HepG2 (cell line): ENCODE results near the gene MPV17L. TPM values are rescaled to one million over a fixed set of nuclear protein-coding genes. Genes with fewer than 3 reads are reported as not detected.

ENCODE experiments used
- CBX1 ChIP-seq: IDR thresholded peaks from one replicate; pipeline ENCODE4 v1.6.1; 2016; ENCODE audit warnings: antibody characterized with exemption, low read depth
- CHD4 ChIP-seq: fragments of 200-600 bp; sonication (generic); IDR thresholded peaks from 2 replicates; pipeline ENCODE4 v1.7.0; 2017; ENCODE audit warnings: mild to moderate bottlenecking, low read length, borderline replicate concordance
- FOXA3 ChIP-seq: IDR thresholded peaks from 2 replicates; pipeline ENCODE4 v1.6.1; 2016; ENCODE audit warnings: missing genetic modification reagents, missing compliant biosample characterization
- KAT7 ChIP-seq: IDR thresholded peaks from 2 replicates; pipeline ENCODE4 v1.6.1; 2018; ENCODE audit warnings: borderline replicate concordance, missing compliant biosample characterization
- KAT8 ChIP-seq: IDR thresholded peaks from 2 replicates; pipeline ENCODE4 v1.6.1; 2016; ENCODE audit warnings: missing genetic modification reagents, missing compliant biosample characterization
- MED1 ChIP-seq: sonication (generic); formaldehyde crosslinking; IDR thresholded peaks from 2 replicates; pipeline ENCODE4 v1.4.0; 2020; ENCODE audit warnings: missing genetic modification reagents
- MEF2D ChIP-seq: sonication (generic); formaldehyde crosslinking; IDR thresholded peaks from 2 replicates; pipeline ENCODE4 v1.5.1; 2020; ENCODE audit warnings: mild to moderate bottlenecking, missing genetic modification reagents
- NFYB ChIP-seq: sonication (generic); formaldehyde crosslinking; IDR thresholded peaks from 2 replicates; pipeline ENCODE4 v1.4.0; 2020; ENCODE audit warnings: missing genetic modification reagents
- NR1H2 ChIP-seq: sonication (generic); formaldehyde crosslinking; IDR thresholded peaks from 2 replicates; pipeline ENCODE4 v1.8.1; 2022; ENCODE audit warnings: low read depth, missing genetic modification reagents, borderline replicate concordance
- NR2F1 ChIP-seq, 2 experiments: fragments of 450-650 bp in 1 of 2; formaldehyde crosslinking in 1 of 2; IDR thresholded peaks; 2 replicates each; pipeline versions ENCODE4 v1.5.0 to v1.6.1; 2016 to 2020; ENCODE audit warnings: mild to moderate bottlenecking in 1 of 2, missing compliant biosample characterization in 1 of 2, missing genetic modification reagents in 1 of 2, moderate library complexity in 1 of 2
- TMF1 ChIP-seq: sonication (generic); formaldehyde crosslinking; IDR thresholded peaks from 2 replicates; pipeline ENCODE4 v1.8.1; 2022; ENCODE audit warnings: low read depth, missing genetic modification reagents
- ZNF547 ChIP-seq: sonication (generic); formaldehyde crosslinking; IDR thresholded peaks from 2 replicates; pipeline ENCODE4 v1.5.1; 2020; ENCODE audit warnings: mild to moderate bottlenecking, missing genetic modification reagents
- ZNF564 ChIP-seq: sonication (generic); formaldehyde crosslinking; IDR thresholded peaks from 2 replicates; pipeline ENCODE4 v1.8.1; 2023; ENCODE audit warnings: mild to moderate bottlenecking, missing genetic modification reagents
- ZNF572 ChIP-seq: sonication (generic); formaldehyde crosslinking; IDR thresholded peaks from 2 replicates; pipeline ENCODE4 v1.5.1; 2020; ENCODE audit warnings: mild to moderate bottlenecking, missing genetic modification reagents
- ZNF580 ChIP-seq: IDR thresholded peaks from 2 replicates; pipeline ENCODE4 v1.6.1; 2016; ENCODE audit warnings: low read depth, borderline replicate concordance
- polyA plus RNA-seq, 8 experiments: library from polyadenylated mRNA; depleted of rRNA in 3 of 8; stranded (reverse) in 7 of 8; unstranded in 1 of 8; fragments of >200 nt; fragmentation: Illumina TruSeq in 4 of 8; extraction: Trizol in 4 of 8; gene quantifications; 2 replicates each; pipeline versions ENCODE4 v1.2.1 to v1.2.3, GENCODE V29; 2011 to 2016; ENCODE audit warnings: low read depth in 4 of 8, missing spikeins in 1 of 8, mixed read lengths in 1 of 8; ENCODE audit not compliant: insufficient read depth in 1 of 8
- total RNA-seq, 5 experiments: library from RNA; depleted of rRNA; stranded (reverse); fragments of >200 nt; fragmentation: Illumina TruSeq; extraction: Trizol; gene quantifications; 2 replicates each; pipeline ENCODE4 v1.2.3, GENCODE V29; 2016; ENCODE audit warnings: low read depth in 1 of 5
- TF ChIP-seq, protein P1 (sequence below): sonication (generic); formaldehyde crosslinking; IDR thresholded peaks from 2 replicates; pipeline ENCODE4 v1.4.0; 2020; ENCODE audit warnings: missing genetic modification reagents
- TF ChIP-seq, protein P2 (sequence below): sonication (generic); formaldehyde crosslinking; IDR thresholded peaks from 2 replicates; pipeline ENCODE4 v1.5.1; 2020; ENCODE audit warnings: missing genetic modification reagents, mild to moderate bottlenecking, borderline replicate concordance
- TF ChIP-seq, protein P3 (sequence below): sonication (generic); formaldehyde crosslinking; IDR thresholded peaks from 2 replicates; pipeline ENCODE4 v1.5.1; 2020; ENCODE audit warnings: mild to moderate bottlenecking, missing genetic modification reagents, borderline replicate concordance

The MPV17L gene
- total and polyA plus RNA-seq, 2 of the 13 experiments (the other 11 are each of a cell fraction or from before 2014, with no cell fraction given) = 34.7 to 63.8 TPM

- TF ChIP-seq, protein P1, sequence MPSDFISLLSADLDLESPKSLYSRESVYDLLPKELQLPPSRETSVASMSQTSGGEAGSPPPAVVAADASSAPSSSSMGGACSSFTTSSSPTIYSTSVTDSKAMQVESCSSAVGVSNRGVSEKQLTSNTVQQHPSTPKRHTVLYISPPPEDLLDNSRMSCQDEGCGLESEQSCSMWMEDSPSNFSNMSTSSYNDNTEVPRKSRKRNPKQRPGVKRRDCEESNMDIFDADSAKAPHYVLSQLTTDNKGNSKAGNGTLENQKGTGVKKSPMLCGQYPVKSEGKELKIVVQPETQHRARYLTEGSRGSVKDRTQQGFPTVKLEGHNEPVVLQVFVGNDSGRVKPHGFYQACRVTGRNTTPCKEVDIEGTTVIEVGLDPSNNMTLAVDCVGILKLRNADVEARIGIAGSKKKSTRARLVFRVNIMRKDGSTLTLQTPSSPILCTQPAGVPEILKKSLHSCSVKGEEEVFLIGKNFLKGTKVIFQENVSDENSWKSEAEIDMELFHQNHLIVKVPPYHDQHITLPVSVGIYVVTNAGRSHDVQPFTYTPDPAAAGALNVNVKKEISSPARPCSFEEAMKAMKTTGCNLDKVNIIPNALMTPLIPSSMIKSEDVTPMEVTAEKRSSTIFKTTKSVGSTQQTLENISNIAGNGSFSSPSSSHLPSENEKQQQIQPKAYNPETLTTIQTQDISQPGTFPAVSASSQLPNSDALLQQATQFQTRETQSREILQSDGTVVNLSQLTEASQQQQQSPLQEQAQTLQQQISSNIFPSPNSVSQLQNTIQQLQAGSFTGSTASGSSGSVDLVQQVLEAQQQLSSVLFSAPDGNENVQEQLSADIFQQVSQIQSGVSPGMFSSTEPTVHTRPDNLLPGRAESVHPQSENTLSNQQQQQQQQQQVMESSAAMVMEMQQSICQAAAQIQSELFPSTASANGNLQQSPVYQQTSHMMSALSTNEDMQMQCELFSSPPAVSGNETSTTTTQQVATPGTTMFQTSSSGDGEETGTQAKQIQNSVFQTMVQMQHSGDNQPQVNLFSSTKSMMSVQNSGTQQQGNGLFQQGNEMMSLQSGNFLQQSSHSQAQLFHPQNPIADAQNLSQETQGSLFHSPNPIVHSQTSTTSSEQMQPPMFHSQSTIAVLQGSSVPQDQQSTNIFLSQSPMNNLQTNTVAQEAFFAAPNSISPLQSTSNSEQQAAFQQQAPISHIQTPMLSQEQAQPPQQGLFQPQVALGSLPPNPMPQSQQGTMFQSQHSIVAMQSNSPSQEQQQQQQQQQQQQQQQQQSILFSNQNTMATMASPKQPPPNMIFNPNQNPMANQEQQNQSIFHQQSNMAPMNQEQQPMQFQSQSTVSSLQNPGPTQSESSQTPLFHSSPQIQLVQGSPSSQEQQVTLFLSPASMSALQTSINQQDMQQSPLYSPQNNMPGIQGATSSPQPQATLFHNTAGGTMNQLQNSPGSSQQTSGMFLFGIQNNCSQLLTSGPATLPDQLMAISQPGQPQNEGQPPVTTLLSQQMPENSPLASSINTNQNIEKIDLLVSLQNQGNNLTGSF = no peak
- TF ChIP-seq ZNF572 (CRISPR knock-in tag) = peak; percentile 98
- 0 out of 2 replicates have a peak, but pooled peaks have one; percentile 36 for TF ChIP-seq TMF1 (CRISPR knock-in tag)
- TF ChIP-seq ZNF564 (CRISPR knock-in tag) = 0 out of 2 replicates have a peak, but pooled peaks have one; percentile 22
- TF ChIP-seq, protein P2, sequence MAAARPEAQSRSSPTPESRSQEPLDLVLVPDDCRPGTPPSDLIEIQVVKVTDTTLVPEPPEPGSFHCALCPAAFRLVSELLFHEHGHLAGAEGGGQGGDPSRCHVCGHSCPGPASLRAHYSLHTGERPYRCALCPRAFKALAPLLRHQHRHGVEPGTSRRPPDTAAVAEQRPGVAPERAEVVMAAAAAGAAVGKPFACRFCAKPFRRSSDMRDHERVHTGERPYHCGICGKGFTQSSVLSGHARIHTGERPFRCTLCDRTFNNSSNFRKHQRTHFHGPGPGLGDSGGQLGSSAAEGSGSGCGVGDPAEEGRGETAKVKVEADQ (CRISPR knock-in tag) = peak; percentile 37; the same call in 1 of the 2 replicates
- peak; percentile 84 for TF ChIP-seq MEF2D
- peak; percentile 72 for TF ChIP-seq FOXA3 (CRISPR knock-in tag)
- TF ChIP-seq NR1H2 (CRISPR knock-in tag) = peak; percentile 94
- peak; percentile 96 for TF ChIP-seq MED1 (CRISPR knock-in tag)
- peak; percentile 76 for TF ChIP-seq KAT8 (CRISPR knock-in tag)
- peak in 1 of 2 experiments; percentile 27; a peak in 2 of 4 replicates for TF ChIP-seq NR2F1 (CRISPR knock-in tag; IDR thresholded peaks at IDR 0.05)
- TF ChIP-seq NFYB (CRISPR knock-in tag) = peak; percentile 28
- peak; percentile 92 for TF ChIP-seq KAT7 (CRISPR knock-in tag)
- 0 out of 2 replicates have a peak, but pooled peaks have one; percentile 13 for TF ChIP-seq ZNF547
- TF ChIP-seq ZNF580 (CRISPR knock-in tag) = no peak
- TF ChIP-seq, protein P3, sequence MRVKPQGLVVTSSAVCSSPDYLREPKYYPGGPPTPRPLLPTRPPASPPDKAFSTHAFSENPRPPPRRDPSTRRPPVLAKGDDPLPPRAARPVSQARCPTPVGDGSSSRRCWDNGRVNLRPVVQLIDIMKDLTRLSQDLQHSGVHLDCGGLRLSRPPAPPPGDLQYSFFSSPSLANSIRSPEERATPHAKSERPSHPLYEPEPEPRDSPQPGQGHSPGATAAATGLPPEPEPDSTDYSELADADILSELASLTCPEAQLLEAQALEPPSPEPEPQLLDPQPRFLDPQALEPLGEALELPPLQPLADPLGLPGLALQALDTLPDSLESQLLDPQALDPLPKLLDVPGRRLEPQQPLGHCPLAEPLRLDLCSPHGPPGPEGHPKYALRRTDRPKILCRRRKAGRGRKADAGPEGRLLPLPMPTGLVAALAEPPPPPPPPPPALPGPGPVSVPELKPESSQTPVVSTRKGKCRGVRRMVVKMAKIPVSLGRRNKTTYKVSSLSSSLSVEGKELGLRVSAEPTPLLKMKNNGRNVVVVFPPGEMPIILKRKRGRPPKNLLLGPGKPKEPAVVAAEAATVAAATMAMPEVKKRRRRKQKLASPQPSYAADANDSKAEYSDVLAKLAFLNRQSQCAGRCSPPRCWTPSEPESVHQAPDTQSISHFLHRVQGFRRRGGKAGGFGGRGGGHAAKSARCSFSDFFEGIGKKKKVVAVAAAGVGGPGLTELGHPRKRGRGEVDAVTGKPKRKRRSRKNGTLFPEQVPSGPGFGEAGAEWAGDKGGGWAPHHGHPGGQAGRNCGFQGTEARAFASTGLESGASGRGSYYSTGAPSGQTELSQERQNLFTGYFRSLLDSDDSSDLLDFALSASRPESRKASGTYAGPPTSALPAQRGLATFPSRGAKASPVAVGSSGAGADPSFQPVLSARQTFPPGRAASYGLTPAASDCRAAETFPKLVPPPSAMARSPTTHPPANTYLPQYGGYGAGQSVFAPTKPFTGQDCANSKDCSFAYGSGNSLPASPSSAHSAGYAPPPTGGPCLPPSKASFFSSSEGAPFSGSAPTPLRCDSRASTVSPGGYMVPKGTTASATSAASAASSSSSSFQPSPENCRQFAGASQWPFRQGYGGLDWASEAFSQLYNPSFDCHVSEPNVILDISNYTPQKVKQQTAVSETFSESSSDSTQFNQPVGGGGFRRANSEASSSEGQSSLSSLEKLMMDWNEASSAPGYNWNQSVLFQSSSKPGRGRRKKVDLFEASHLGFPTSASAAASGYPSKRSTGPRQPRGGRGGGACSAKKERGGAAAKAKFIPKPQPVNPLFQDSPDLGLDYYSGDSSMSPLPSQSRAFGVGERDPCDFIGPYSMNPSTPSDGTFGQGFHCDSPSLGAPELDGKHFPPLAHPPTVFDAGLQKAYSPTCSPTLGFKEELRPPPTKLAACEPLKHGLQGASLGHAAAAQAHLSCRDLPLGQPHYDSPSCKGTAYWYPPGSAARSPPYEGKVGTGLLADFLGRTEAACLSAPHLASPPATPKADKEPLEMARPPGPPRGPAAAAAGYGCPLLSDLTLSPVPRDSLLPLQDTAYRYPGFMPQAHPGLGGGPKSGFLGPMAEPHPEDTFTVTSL (CRISPR knock-in tag) = peak; percentile 95; the same call in 1 of the 2 replicates
- TF ChIP-seq CHD4 = peak; percentile 87; the same call in 1 of the 2 replicates
- no peak for TF ChIP-seq CBX1
These were observed 3.2 kb downstream of the MPV17L start (continued) for GRCh38 chr16:15398618-15399316.
